OCI-LY7 (cell line): ENCODE results near the gene DOCK4. TPM values are rescaled to one million over a fixed set of nuclear protein-coding genes. Genes with fewer than 3 reads are reported as not detected.

Experiments used
- BruUV-seq: library from RNA; stranded (reverse); fragments of 400-500 nt; replicated peaks from 2 replicates; lab custom pipeline; 2021; lab: Mats Ljungman, UMichigan
- CTCF ChIA-PET: fragments of 300-600 bp; sonication (Branson Sonifier 250); formaldehyde crosslinking; loops from one replicate; lab custom pipeline; 2022; ENCODE audit warnings: antibody characterized with exemption; ENCODE audit not compliant: unreplicated experiment; lab: Charles Lee
- POLR2A ChIA-PET: fragments of 300-600 bp; sonication (Branson Sonifier 250); formaldehyde crosslinking; loops from one replicate; lab custom pipeline; 2022; ENCODE audit warnings: antibody characterized with exemption; lab: Charles Lee
- DNase-seq: peaks from one replicate; pipeline ENCODE4 v3.0.0-alpha.2; 2015; ENCODE audit warnings: low spot score
- H2AFZ ChIP-seq: fragments of 200-600 bp; sonication (generic), shearing (Covaris generic); 2 replicates; pipeline ENCODE4 v1.6.1; 2014; ENCODE audit warnings: mild to moderate bottlenecking, antibody characterized with exemption, low read length, moderate library complexity
- H3K27ac ChIP-seq: fragments of 200-600 bp; sonication (generic); 2 replicates; pipeline ENCODE4 v1.5.1; 2014; ENCODE audit warnings: mixed run types, low read depth, mild to moderate bottlenecking, moderate library complexity, low read length, inconsistent platforms; ENCODE audit not compliant: poor library complexity, severe bottlenecking
- H3K36me3 ChIP-seq: fragments of 200-600 bp; sonication (generic); 2 replicates; pipeline ENCODE4 v1.6.1; 2014; ENCODE audit warnings: mild to moderate bottlenecking, antibody characterized with exemption, low read length, moderate library complexity, mixed read lengths; ENCODE audit not compliant: insufficient read depth
- H3K4me1 ChIP-seq: fragments of 200-600 bp; sonication (generic); 2 replicates; pipeline ENCODE4 v1.5.1; 2014; ENCODE audit warnings: mild to moderate bottlenecking, low read length; ENCODE audit not compliant: insufficient read depth, poor library complexity, severe bottlenecking
- H3K4me2 ChIP-seq: fragments of 200-600 bp; sonication (generic); 2 replicates; pipeline ENCODE4 v1.6.1; 2014; ENCODE audit warnings: mild to moderate bottlenecking, low read length
- H3K4me3 ChIP-seq: fragments of 200-600 bp; sonication (generic); 2 replicates; pipeline ENCODE4 v1.5.1; 2014; ENCODE audit warnings: mild to moderate bottlenecking, low read depth, low read length; ENCODE audit not compliant: poor library complexity, severe bottlenecking
- H3K79me2 ChIP-seq: fragments of 200-600 bp; sonication (generic); 2 replicates; pipeline ENCODE4 v1.6.1; 2016; ENCODE audit warnings: low read depth, mild to moderate bottlenecking, low read length, moderate library complexity, mixed read lengths; ENCODE audit not compliant: insufficient read depth
- H3K9me2 ChIP-seq: fragments of 200-600 bp; sonication (generic); 2 replicates; pipeline ENCODE4 v1.6.1; 2016; ENCODE audit warnings: mild to moderate bottlenecking, low read length, mixed read lengths; ENCODE audit not compliant: insufficient read depth
- H3K9me3 ChIP-seq: fragments of 200-600 bp; sonication (generic); 2 replicates; pipeline ENCODE4 v1.6.1; 2014; ENCODE audit warnings: mild to moderate bottlenecking, mixed run types, low read length, mixed read lengths
- H4K20me1 ChIP-seq: fragments of 200-600 bp; sonication (generic); 2 replicates; pipeline ENCODE4 v1.6.1; 2014; ENCODE audit warnings: mild to moderate bottlenecking, antibody characterized with exemption, low read length, moderate library complexity, mixed read lengths; ENCODE audit not compliant: insufficient read depth
- CTCF ChIP-seq: fragments of 200-600 bp; sonication (generic); conservative IDR thresholded peaks from 2 replicates; pipeline ENCODE4 v1.5.1; 2014; ENCODE audit warnings: mild to moderate bottlenecking, antibody characterized with exemption, low read length, moderate library complexity, mixed read lengths
- EZH2phosphoT487 ChIP-seq: fragments of 200-600 bp; sonication (generic); IDR thresholded peaks from 2 replicates; pipeline ENCODE4 v1.6.1; 2018; ENCODE audit warnings: low read depth, borderline replicate concordance, mild to moderate bottlenecking, mixed run types, antibody characterized with exemption, low read length, moderate library complexity, mixed read lengths
- intact Hi-C: fragments of 100-400 bp; cut with micrococcal nuclease; formaldehyde crosslinking; loops from one replicate; pipeline ENCODE4 v1.10.0; 2022; ENCODE audit not compliant: unreplicated experiment
- total RNA-seq, 2 experiments: library from RNA; depleted of rRNA in 1 of 2; stranded (reverse); fragments of >200 nt in 1 of 2; shearing (Covaris generic) in 1 of 2; gene quantifications; 2 replicates each; pipeline ENCODE4 v1.2.3, GENCODE V29; 2014 to 2022

Gene DOCK4
- total RNA-seq, 2 experiments from 2014 or later, result 0.91 to 4.9 TPM

- CTCF ChIA-PET, result no interaction called here
- no TSS peak for BruUV-seq
- Histone ChIP-seq H3K4me1 (no peaks in the 10 kb centered on the region), H4K20me1 (no peaks in the 10 kb centered on the region), H3K36me3 (no peaks in the 10 kb centered on the region), H3K9me2 (no peaks in the 10 kb centered on the region), H3K27ac (no peak overlapping the region), H2AFZ (no peak overlapping the region), H3K79me2 (no peaks in the 10 kb centered on the region), H3K4me2 (no peak overlapping the region), H3K9me3 (no peaks in the 10 kb centered on the region), H3K4me3 (no peak overlapping the region)
- intact Hi-C loops, result loop anchor here (5.0 to 10.0 kb wide), 2 partner anchors 340 to 422 kb away; no protein-coding TSS in a partner anchor
- POLR2A ChIA-PET, result no interaction called here
- no peak for DNase-seq
- no peak for TF ChIP-seq CTCF
- no peak for TF ChIP-seq EZH2phosphoT487
Observed at GRCh38 chr7:112072541-112073245, 133.5 kb downstream of the DOCK4 start.

GRCh38 chr7:112071856-112072255 lies 134.3 kb downstream of the DOCK4 start:
- no peaks in the 10 kb centered on the region for H3K79me2 ChIP-seq
- no peak overlapping the region for H3K4me3 ChIP-seq
- no peaks in the 10 kb centered on the region for H4K20me1 ChIP-seq
- TF ChIP-seq CTCF, result no peak
- no peak for TF ChIP-seq EZH2phosphoT487
- no peaks in the 10 kb centered on the region for H3K9me3 ChIP-seq
- no peak overlapping the region for H3K27ac ChIP-seq
- no peak overlapping the region for H3K4me2 ChIP-seq
- BruUV-seq, result no TSS peak
- ChIA-PET POLR2A (interaction anchor here (0.5 to 0.8 kb wide), 2 partner anchors 12 to 22 kb away, joined by 3 to 4 read pairs; no protein-coding TSS in a partner anchor), CTCF (no interaction called here)
- H2AFZ ChIP-seq, result no peak overlapping the region
- H3K9me2 ChIP-seq, result no peaks in the 10 kb centered on the region
- H3K36me3 ChIP-seq, result no peaks in the 10 kb centered on the region
- DNase-seq, result no peak
- no peaks in the 10 kb centered on the region for H3K4me1 ChIP-seq
- intact Hi-C loops, result loop anchor here (5.0 to 10.0 kb wide), 2 partner anchors 340 to 423 kb away; no protein-coding TSS in a partner anchor

- Histone ChIP-seq H3K4me1 (no peaks in the 10 kb centered on the region), H3K36me3 (no peaks in the 10 kb centered on the region), H3K9me3 (no peaks in the 10 kb centered on the region), H3K9me2 (no peaks in the 10 kb centered on the region), H4K20me1 (no peaks in the 10 kb centered on the region), H3K4me3 (no peak overlapping the region), H2AFZ (no peak overlapping the region), H3K27ac (no peak overlapping the region), H3K79me2 (no peaks in the 10 kb centered on the region), H3K4me2 (no peak overlapping the region)
- no TSS peak for BruUV-seq
- TF ChIP-seq CTCF (no peak), EZH2phosphoT487 (no peak)
- intact Hi-C loops, result loop anchor here (5.0 to 10.0 kb wide), 2 partner anchors 342 to 424 kb away; no protein-coding TSS in a partner anchor
- ChIA-PET CTCF (interaction anchor here (0.6 kb wide), 1 partner anchor 11 kb away, joined by 3 read pairs; no protein-coding TSS in a partner anchor), POLR2A (no interaction called here)
- DNase-seq, result no peak
Observed at GRCh38 chr7:112070674-112071256, 135.4 kb downstream of the DOCK4 start.
